ENCODE results near the gene DNER. TPM values are rescaled to one million over a fixed set of nuclear protein-coding genes. Genes with fewer than 3 reads are reported as not detected.

Gene DNER
- total and polyA plus RNA-seq, 4 donors = 0.01 TPM; not detected in 3

DNA sequence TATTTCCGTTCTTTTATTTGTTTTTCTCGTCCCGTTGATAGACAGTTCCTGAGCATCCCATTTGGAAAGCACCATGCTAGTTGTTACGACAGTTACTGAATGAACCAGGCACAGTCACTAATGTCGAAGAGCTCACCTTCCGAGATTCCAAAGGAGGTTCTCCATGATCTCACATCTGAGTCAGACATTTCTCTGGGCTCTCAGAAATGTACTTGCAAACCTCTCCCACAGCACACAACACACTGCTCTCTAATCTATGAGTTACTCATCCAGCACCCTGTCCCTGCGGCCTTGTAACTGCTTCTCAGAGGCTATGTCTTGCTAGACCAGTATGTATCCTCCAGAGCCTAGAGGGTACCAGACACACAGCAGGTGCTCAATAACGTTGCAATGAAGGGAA is 174.7 kb downstream of the DNER start:
- no peaks in the 10 kb centered on the region for H3K9me3 ChIP-seq (ENCODE audit: control insufficient read depth in 4 of 4, low read length in 3 of 4)
- no peak overlapping the region for H3K4me3 ChIP-seq (ENCODE audit: low read depth in 1 of 3, low read length in 3 of 3)
- H3K27me3 ChIP-seq (ENCODE audit: control insufficient read depth in 4 of 4, insufficient read depth in 4 of 4, low read length in 3 of 4) = no peaks in the 10 kb centered on the region
- no peak overlapping the region for H3K9ac ChIP-seq (ENCODE audit: low read depth in 1 of 2, low read length in 2 of 2)
- H3K36me3 ChIP-seq (ENCODE audit: control insufficient read depth in 4 of 4, insufficient read depth in 3 of 4, low read depth in 1 of 4, low read length in 3 of 4) = no peaks in the 10 kb centered on the region
- H3K4me1 ChIP-seq (ENCODE audit: control insufficient read depth in 4 of 4, insufficient read depth in 4 of 4, low read length in 3 of 4) = no peaks in the 10 kb centered on the region
- TF ChIP-seq, protein P1, sequence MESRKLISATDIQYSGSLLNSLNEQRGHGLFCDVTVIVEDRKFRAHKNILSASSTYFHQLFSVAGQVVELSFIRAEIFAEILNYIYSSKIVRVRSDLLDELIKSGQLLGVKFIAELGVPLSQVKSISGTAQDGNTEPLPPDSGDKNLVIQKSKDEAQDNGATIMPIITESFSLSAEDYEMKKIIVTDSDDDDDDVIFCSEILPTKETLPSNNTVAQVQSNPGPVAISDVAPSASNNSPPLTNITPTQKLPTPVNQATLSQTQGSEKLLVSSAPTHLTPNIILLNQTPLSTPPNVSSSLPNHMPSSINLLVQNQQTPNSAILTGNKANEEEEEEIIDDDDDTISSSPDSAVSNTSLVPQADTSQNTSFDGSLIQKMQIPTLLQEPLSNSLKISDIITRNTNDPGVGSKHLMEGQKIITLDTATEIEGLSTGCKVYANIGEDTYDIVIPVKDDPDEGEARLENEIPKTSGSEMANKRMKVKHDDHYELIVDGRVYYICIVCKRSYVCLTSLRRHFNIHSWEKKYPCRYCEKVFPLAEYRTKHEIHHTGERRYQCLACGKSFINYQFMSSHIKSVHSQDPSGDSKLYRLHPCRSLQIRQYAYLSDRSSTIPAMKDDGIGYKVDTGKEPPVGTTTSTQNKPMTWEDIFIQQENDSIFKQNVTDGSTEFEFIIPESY (IDR thresholded peaks at IDR 0.05) = no peak
- no peak for TF ChIP-seq EGR1 (IDR thresholded peaks at IDR 0.05; ENCODE audit: low read depth in 2 of 2)
- no peak for TF ChIP-seq TAF1 (conservative IDR thresholded peaks at IDR 0.05)
- TF ChIP-seq YY1 (IDR thresholded peaks at IDR 0.05) = no peak
- TF ChIP-seq, protein P2, sequence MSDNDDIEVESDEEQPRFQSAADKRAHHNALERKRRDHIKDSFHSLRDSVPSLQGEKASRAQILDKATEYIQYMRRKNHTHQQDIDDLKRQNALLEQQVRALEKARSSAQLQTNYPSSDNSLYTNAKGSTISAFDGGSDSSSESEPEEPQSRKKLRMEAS (IDR thresholded peaks at IDR 0.05) = no peak
- no peak for TF ChIP-seq FOXA1 (IDR thresholded peaks at IDR 0.05)
- TF ChIP-seq, protein P3, sequence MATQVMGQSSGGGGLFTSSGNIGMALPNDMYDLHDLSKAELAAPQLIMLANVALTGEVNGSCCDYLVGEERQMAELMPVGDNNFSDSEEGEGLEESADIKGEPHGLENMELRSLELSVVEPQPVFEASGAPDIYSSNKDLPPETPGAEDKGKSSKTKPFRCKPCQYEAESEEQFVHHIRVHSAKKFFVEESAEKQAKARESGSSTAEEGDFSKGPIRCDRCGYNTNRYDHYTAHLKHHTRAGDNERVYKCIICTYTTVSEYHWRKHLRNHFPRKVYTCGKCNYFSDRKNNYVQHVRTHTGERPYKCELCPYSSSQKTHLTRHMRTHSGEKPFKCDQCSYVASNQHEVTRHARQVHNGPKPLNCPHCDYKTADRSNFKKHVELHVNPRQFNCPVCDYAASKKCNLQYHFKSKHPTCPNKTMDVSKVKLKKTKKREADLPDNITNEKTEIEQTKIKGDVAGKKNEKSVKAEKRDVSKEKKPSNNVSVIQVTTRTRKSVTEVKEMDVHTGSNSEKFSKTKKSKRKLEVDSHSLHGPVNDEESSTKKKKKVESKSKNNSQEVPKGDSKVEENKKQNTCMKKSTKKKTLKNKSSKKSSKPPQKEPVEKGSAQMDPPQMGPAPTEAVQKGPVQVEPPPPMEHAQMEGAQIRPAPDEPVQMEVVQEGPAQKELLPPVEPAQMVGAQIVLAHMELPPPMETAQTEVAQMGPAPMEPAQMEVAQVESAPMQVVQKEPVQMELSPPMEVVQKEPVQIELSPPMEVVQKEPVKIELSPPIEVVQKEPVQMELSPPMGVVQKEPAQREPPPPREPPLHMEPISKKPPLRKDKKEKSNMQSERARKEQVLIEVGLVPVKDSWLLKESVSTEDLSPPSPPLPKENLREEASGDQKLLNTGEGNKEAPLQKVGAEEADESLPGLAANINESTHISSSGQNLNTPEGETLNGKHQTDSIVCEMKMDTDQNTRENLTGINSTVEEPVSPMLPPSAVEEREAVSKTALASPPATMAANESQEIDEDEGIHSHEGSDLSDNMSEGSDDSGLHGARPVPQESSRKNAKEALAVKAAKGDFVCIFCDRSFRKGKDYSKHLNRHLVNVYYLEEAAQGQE (IDR thresholded peaks at IDR 0.05) = no peak
- TF ChIP-seq, protein P4, sequence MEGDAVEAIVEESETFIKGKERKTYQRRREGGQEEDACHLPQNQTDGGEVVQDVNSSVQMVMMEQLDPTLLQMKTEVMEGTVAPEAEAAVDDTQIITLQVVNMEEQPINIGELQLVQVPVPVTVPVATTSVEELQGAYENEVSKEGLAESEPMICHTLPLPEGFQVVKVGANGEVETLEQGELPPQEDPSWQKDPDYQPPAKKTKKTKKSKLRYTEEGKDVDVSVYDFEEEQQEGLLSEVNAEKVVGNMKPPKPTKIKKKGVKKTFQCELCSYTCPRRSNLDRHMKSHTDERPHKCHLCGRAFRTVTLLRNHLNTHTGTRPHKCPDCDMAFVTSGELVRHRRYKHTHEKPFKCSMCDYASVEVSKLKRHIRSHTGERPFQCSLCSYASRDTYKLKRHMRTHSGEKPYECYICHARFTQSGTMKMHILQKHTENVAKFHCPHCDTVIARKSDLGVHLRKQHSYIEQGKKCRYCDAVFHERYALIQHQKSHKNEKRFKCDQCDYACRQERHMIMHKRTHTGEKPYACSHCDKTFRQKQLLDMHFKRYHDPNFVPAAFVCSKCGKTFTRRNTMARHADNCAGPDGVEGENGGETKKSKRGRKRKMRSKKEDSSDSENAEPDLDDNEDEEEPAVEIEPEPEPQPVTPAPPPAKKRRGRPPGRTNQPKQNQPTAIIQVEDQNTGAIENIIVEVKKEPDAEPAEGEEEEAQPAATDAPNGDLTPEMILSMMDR (IDR thresholded peaks at IDR 0.05; ENCODE audit: low read depth, low read length, missing input control) = no peak
- TF ChIP-seq FOXA2 (IDR thresholded peaks at IDR 0.05) = no peak
- no peak for TF ChIP-seq NR2F2 (IDR thresholded peaks at IDR 0.05)
- no peak for TF ChIP-seq SP1 (IDR thresholded peaks at IDR 0.05)
- TF ChIP-seq RXRA (IDR thresholded peaks at IDR 0.05) = no peak
- TF ChIP-seq GABPA (IDR thresholded peaks at IDR 0.05 in 1 of 2, conservative IDR thresholded peaks at IDR 0.05 in 1 of 2) = no peak
- no peak for TF ChIP-seq JUND (IDR thresholded peaks at IDR 0.05)
- H3K27ac ChIP-seq (ENCODE audit: low read depth in 1 of 2, low read length in 2 of 2) = no peak overlapping the region
- WGBS = 74% methylated on average over 8 of the region's 8 CpGs
- no peak for DNase-seq (ENCODE audit: low spot score)

DNA sequence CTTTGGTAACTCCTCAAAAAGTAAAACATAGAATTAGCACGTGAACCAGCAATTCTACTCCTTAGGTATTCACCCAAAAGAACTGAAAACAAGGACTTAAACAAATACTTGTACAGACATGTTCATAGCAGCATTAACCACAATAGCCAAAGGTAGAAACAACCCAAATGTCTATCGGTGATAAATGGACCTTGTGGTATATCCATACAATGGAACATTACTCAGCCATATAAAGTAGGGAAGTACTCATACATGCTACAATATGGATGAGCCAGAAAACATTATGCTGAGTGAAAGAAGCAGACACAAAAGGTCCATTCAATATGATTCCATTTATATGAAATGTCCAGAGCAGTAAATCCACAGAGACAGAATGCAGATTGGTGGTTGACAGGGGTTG is 182.8 kb downstream of the DNER start:
- no peak for TF ChIP-seq JUND (IDR thresholded peaks at IDR 0.05)
- TF ChIP-seq SP1 (IDR thresholded peaks at IDR 0.05) = no peak
- no peak for TF ChIP-seq EGR1 (IDR thresholded peaks at IDR 0.05; ENCODE audit: low read depth in 2 of 2)
- TF ChIP-seq RXRA (IDR thresholded peaks at IDR 0.05) = no peak
- TF ChIP-seq GABPA (IDR thresholded peaks at IDR 0.05 in 1 of 2, conservative IDR thresholded peaks at IDR 0.05 in 1 of 2) = no peak
- Histone ChIP-seq H3K36me3 (ENCODE audit: control insufficient read depth in 4 of 4, insufficient read depth in 3 of 4, low read depth in 1 of 4, low read length in 3 of 4) (no peaks in the 10 kb centered on the region), H3K9me3 (ENCODE audit: control insufficient read depth in 4 of 4, low read length in 3 of 4) (peaks cover 0 to 2% (median 0%) of the 10 kb centered on the region in 4 donors), H3K4me1 (ENCODE audit: control insufficient read depth in 4 of 4, insufficient read depth in 4 of 4, low read length in 3 of 4) (no peaks in the 10 kb centered on the region), H3K9ac (ENCODE audit: low read depth in 1 of 2, low read length in 2 of 2) (no peak overlapping the region), H3K27me3 (ENCODE audit: control insufficient read depth in 4 of 4, insufficient read depth in 4 of 4, low read length in 3 of 4) (no peaks in the 10 kb centered on the region), H3K4me3 (ENCODE audit: low read depth in 1 of 3, low read length in 3 of 3) (no peak overlapping the region), H3K27ac (ENCODE audit: low read depth in 1 of 2, low read length in 2 of 2) (no peak overlapping the region)
- no peak for DNase-seq (ENCODE audit: low spot score)
- WGBS = 77% methylated on average over 2 of the region's 2 CpGs
